ENCODE measurements around the gene MAN2B1.

MAN2B1 gene

DNA sequence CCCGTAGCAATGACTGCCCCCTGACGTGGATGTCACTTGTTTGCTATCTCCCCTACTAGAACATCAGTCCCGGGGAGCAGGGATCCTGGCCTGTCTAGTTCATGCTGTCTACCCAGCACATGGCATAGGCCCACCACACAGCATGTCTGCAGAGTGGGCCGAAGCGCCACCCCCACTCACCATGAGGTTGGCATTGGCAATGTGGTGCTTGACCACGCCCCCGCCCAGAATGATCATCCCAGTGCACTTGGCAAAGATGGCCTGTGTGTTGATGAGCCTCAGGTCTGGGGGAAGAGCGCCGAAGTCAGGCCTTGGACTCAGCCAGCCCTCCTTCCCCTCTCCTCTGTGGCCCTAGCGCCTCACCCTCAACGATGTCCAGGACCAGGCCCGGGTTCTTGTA is 10.4 kb upstream of the MAN2B1 start:
- DNase-seq (ENCODE audit: low read depth): no peak
- H3K4me3 ChIP-seq (ENCODE audit: low read depth, low read length): no peak overlapping the region
- in situ Hi-C loops (cut with HindIII; ENCODE audit: low sequenced_read_pairs): no loop called here
- TF ChIP-seq, protein P1, sequence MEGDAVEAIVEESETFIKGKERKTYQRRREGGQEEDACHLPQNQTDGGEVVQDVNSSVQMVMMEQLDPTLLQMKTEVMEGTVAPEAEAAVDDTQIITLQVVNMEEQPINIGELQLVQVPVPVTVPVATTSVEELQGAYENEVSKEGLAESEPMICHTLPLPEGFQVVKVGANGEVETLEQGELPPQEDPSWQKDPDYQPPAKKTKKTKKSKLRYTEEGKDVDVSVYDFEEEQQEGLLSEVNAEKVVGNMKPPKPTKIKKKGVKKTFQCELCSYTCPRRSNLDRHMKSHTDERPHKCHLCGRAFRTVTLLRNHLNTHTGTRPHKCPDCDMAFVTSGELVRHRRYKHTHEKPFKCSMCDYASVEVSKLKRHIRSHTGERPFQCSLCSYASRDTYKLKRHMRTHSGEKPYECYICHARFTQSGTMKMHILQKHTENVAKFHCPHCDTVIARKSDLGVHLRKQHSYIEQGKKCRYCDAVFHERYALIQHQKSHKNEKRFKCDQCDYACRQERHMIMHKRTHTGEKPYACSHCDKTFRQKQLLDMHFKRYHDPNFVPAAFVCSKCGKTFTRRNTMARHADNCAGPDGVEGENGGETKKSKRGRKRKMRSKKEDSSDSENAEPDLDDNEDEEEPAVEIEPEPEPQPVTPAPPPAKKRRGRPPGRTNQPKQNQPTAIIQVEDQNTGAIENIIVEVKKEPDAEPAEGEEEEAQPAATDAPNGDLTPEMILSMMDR (IDR thresholded peaks at IDR 0.05; ENCODE audit: low read depth, low read length, missing control alignments): no peak

DNA sequence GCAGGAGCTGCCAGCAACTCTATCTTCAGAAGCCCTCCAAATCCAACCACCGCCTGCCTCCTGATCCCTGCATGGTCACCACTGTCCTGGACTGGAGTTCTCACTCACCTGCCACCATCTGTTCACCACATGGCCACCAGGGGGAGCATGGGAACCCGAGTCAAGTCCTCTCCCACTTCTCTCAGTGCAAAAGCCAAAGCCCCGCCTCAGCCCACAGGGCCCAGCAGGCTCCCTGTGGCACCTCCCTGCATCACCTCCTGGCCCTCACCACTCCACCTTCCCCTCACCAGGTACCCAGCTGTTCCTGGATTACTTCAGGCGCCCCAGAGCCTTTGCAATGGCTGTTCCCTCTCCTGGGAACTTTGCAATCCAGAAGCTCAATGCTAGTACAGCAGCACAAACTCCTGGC is 9.8 kb upstream of the MAN2B1 start:
- no peak overlapping the region for H3K4me3 ChIP-seq (ENCODE audit: low read depth, low read length)
- DNase-seq (ENCODE audit: low read depth): peak; percentile 60
- in situ Hi-C loops (cut with HindIII; ENCODE audit: low sequenced_read_pairs): no loop called here
- TF ChIP-seq, protein P1 (IDR thresholded peaks at IDR 0.05; ENCODE audit: low read depth, low read length, missing control alignments): peak; percentile 92

DNA sequence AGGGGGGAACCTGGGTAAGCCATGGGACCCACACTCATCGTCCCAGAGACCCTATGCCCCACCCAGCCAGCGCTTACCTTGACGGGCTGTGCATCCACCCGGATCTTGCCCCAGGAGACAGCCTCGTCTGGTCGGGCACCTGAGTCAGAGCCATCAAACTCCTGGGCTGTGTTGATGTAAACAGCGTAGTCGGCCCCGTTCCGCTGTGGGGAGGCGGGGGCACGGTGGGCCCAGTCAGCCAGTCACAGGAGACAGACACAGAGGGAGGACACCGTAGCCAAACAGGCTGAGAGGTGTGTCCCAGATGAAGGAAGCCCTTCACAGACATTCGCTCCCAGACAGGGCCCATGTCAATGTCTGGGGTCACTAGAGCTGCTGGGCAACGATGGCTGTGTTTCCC is 9.4 kb upstream of the MAN2B1 start:
- no peak overlapping the region for H3K4me3 ChIP-seq (ENCODE audit: low read depth, low read length)
- DNase-seq (ENCODE audit: low read depth): no peak
- in situ Hi-C loops (cut with HindIII; ENCODE audit: low sequenced_read_pairs): no loop called here
- TF ChIP-seq, protein P1 (IDR thresholded peaks at IDR 0.05; ENCODE audit: low read depth, low read length, missing control alignments): no peak

DNA sequence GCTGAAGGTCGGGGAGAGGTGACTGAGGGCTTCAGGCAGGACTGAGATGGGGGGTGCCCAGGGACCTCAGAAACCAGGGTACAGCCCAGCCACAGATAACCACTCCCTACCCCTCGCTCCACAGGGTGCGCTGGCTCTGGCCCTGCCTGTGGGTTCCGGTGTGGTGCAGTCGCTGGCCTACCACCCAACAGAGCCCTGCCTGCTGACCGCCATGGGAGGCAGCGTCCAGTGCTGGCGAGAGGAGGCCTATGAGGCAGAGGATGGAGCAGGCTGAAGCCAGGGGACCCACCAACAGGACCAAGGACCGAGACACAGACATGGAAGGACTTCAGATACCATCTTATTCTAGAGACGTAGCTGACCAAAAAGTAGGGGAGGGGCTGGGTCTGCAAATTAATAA is 8.9 kb upstream of the MAN2B1 start:
- TF ChIP-seq, protein P1 (IDR thresholded peaks at IDR 0.05; ENCODE audit: low read depth, low read length, missing control alignments): no peak
- H3K4me3 ChIP-seq (ENCODE audit: low read depth, low read length): no peak overlapping the region
- no peak for DNase-seq (ENCODE audit: low read depth)
- in situ Hi-C loops (cut with HindIII; ENCODE audit: low sequenced_read_pairs): no loop called here

DNA sequence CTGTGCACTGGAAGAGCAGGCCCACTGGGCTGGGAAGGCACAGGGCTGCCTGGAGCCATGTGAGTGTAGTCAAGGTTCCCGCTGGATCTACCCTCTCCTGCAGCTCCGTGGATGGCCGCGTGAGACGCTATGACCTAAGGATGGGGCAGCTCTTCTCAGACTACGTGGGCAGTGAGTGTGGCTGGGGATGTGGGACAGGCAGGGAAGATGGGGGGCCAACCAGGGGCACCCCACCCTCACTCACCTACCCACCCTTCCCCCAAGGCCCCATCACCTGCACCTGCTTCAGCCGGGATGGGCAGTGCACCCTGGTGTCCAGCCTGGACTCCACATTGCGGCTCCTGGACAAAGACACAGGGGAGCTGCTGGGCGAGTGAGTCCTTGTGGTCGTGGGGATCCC is 6.2 kb upstream of the MAN2B1 start:
- TF ChIP-seq, protein P1 (IDR thresholded peaks at IDR 0.05; ENCODE audit: low read depth, low read length, missing control alignments): no peak
- no peak for DNase-seq (ENCODE audit: low read depth)
- H3K4me3 ChIP-seq (ENCODE audit: low read depth, low read length): no peak overlapping the region
- in situ Hi-C loops (cut with HindIII; ENCODE audit: low sequenced_read_pairs): no loop called here

DNA sequence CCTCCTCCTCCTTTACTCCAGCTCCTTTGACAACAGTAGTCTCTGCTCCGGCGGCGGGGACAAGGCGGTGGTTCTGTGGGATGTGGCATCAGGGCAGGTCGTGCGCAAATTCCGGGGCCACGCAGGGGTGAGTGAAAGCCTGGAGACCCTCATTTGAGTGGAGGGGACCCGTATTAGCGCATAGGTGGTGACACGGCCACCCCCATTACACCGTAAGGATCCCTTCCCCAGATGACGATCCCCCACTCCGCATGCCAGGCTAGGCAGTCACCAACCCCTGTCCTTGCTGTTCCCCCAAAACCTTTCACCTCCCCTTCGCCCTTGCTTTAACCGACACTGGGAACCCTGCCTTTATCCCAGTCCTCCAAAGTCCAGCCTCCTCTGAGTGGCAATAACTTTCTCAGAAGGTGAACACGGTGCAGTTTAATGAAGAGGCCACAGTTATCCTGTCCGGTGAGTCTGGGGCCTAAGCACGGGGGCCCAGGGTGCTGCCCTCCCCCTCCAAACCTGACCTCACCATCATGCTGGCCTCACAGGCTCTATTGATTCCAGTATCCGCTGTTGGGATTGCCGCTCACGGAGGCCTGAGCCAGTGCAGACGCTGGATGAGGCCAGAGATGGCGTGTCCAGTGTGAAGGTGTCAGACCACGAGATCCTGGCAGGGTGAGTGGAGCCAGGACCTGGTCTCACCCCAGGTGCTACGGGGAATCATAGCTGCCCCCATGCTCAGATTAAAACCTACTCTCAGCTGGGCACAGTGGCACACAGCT is 3.8 kb upstream of the MAN2B1 start:
- TF ChIP-seq, protein P1 (IDR thresholded peaks at IDR 0.05; ENCODE audit: low read depth, low read length, missing control alignments): no peak
- peak overlapping the region; percentile 62 for H3K4me3 ChIP-seq (ENCODE audit: low read depth, low read length)
- in situ Hi-C loops (cut with HindIII; ENCODE audit: low sequenced_read_pairs): no loop called here
- no peak for DNase-seq (ENCODE audit: low read depth)

Data from astrocyte of the cerebellum (primary cell).